Fibroblast of skin of abdomen (primary cell): ENCODE results near the gene CDS2.

Experiments
- DNase-seq: peaks from one replicate; pipeline ENCODE4 v3.0.0-alpha.2; 2013

CDS2 gene

GRCh38 chr20:5153612-5154542 lies 27.1 kb downstream of the CDS2 start:
- no peak for DNase-seq

GRCh38 chr20:5154543-5154925 lies 27.7 kb downstream of the CDS2 start:
- DNase-seq, result no peak

- DNase-seq, result no peak
Measured at GRCh38 chr20:5155404-5155803, 28.6 kb downstream of the CDS2 start.

GRCh38 chr20:5156675-5157448 lies 30.1 kb downstream of the CDS2 start:
- DNase-seq, result no peak

GRCh38 chr20:5159928-5160327 lies 33.1 kb downstream of the CDS2 start:
- no peak for DNase-seq

- DNase-seq, result no peak
Measured at GRCh38 chr20:5160882-5161281, 34.1 kb downstream of the CDS2 start.

GRCh38 chr20:5161536-5162164 lies 34.8 kb downstream of the CDS2 start:
- no peak for DNase-seq

GRCh38 chr20:5164645-5165625 lies 38.1 kb downstream of the CDS2 start:
- no peak for DNase-seq

GRCh38 chr20:5168651-5169396 lies 42.0 kb downstream of the CDS2 start:
- DNase-seq, result peak; percentile 25

GRCh38 chr20:5170341-5170740 lies 43.5 kb downstream of the CDS2 start:
- DNase-seq, result no peak

GRCh38 chr20:5171064-5171789 lies 44.4 kb downstream of the CDS2 start:
- DNase-seq, result no peak

GRCh38 chr20:5171790-5172164 lies 45.0 kb downstream of the CDS2 start:
- DNase-seq, result no peak

GRCh38 chr20:5172167-5172601 lies 45.4 kb downstream of the CDS2 start:
- DNase-seq, result no peak

GRCh38 chr20:5172903-5173463 lies 46.2 kb downstream of the CDS2 start:
- DNase-seq, result no peak

- DNase-seq, result no peak
Measured at GRCh38 chr20:5173751-5174150, 46.9 kb downstream of the CDS2 start.

GRCh38 chr20:5177071-5177470 lies 50.3 kb downstream of the CDS2 start:
- DNase-seq, result no peak

- no peak for DNase-seq
Measured at GRCh38 chr20:5178046-5178445, 51.2 kb downstream of the CDS2 start.

GRCh38 chr20:5180421-5180820 lies 53.6 kb downstream of the CDS2 start:
- DNase-seq, result no peak

GRCh38 chr20:5180933-5181332 lies 54.1 kb downstream of the CDS2 start:
- DNase-seq, result no peak

GRCh38 chr20:5181492-5181891 lies 54.7 kb downstream of the CDS2 start:
- DNase-seq, result no peak
